ENCODE data around the gene CPSF4.

DNA sequence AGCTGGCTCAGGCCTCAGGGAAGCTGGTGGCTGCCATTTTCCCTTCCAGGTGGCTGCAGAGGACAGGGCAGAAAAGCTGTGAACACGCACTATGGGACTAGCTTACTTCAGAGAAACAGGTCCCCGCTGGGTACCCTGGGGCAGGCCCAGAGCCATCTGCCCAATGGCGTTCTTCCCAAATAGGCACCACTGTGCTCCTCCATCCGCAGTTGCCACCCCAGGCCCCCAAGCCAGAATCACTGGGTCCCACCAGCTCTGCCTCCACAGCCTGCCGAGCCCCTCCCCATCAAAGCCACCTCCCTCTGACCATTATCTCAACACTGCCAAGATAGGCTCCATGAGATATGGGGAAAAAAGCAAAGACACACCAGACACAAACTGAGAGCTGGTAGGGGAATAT lies 18.5 kb upstream of the CPSF4 start:
- TF ChIP-seq POLR2AphosphoS5 (IDR thresholded peaks at IDR 0.05; ENCODE audit: borderline replicate concordance, low read depth, low read length): no peak
- TF ChIP-seq EZH2 (IDR thresholded peaks at IDR 0.05): no peak

Measured in SK-N-MC (cell line).